K562 (cell line): ENCODE measurements around the gene ATXN3L. TPM values are rescaled to one million over a fixed set of nuclear protein-coding genes. Genes with fewer than 3 reads are reported as not detected.
A peak's percentile ranks its signal among the peaks of the same experiment; 100 is the strongest.

ENCODE experiments used
- DMBX1 ChIP-seq: fragments of 250-450 bp; sonication (Bioruptor Pico); IDR thresholded peaks from 2 replicates; pipeline ENCODE4 v1.8.0; 2022; ENCODE audit warnings: inconsistent platforms, mild to moderate bottlenecking, moderate library complexity, borderline replicate concordance
- EGR1 ChIP-seq: fragments of 450-650 bp; conservative IDR thresholded peaks from 2 replicates; pipeline ENCODE4 v1.6.1; 2017; ENCODE audit warnings: mild to moderate bottlenecking
- MYC ChIP-seq, 2 experiments: fragments of 250-450 bp in 1 of 2; sonication (Bioruptor Pico) in 1 of 2; IDR thresholded peaks; 2 replicates each; pipeline versions ENCODE4 v1.5.1 to v1.6.1; 2012 to 2021; ENCODE audit warnings: low read depth in 2 of 2, borderline replicate concordance in 1 of 2, improper control_type of control experiment in 1 of 2, low read length in 1 of 2, mild to moderate bottlenecking in 1 of 2, moderate library complexity in 1 of 2
- PHF8 ChIP-seq: fragments of 200-600 bp; sonication (generic); IDR thresholded peaks from 2 replicates; pipeline ENCODE4 v1.6.1; 2012; ENCODE audit warnings: mixed run types, mild to moderate bottlenecking, inconsistent platforms, low read length, moderate library complexity, borderline replicate concordance
- POLR2AphosphoS5 ChIP-seq: IDR thresholded peaks from 2 replicates; pipeline ENCODE4 v1.6.1; 2011; ENCODE audit warnings: mild to moderate bottlenecking, low read depth, low read length, moderate library complexity; ENCODE audit not compliant: control insufficient read depth, insufficient read depth
- TAF7 ChIP-seq: fragments of 450-650 bp; IDR thresholded peaks from 2 replicates; pipeline ENCODE4 v1.6.1; 2016; ENCODE audit warnings: missing genetic modification characterization, missing compliant biosample characterization
- ZNF445 ChIP-seq: fragments of 250-450 bp; sonication (Bioruptor Pico); IDR thresholded peaks from 2 replicates; pipeline ENCODE4 v1.4.0; 2020; ENCODE audit warnings: low read depth, mild to moderate bottlenecking, moderate library complexity
- polyA plus RNA-seq, 8 experiments: library from polyadenylated mRNA; depleted of rRNA in 4 of 8; stranded (reverse) in 5 of 8; unstranded in 3 of 8; fragments of >200 nt; fragmentation: Nextera tagmentation in 2 of 8; fragmentation: Illumina TruSeq in 1 of 8; extraction: Ambion mirVana in 2 of 8; extraction: Trizol in 1 of 8; gene quantifications; 2 replicates each; pipeline versions ENCODE4 v1.2.1 to v1.2.3, GENCODE V29; 2011 to 2014; ENCODE audit warnings: inconsistent platforms in 1 of 8, missing spikeins in 1 of 8
- total RNA-seq, 7 experiments: library from RNA; depleted of rRNA in 6 of 7; stranded (reverse); fragments of >200 nt in 6 of 7; fragmentation: Illumina TruSeq in 2 of 7; extraction: Trizol in 2 of 7; gene quantifications; 2 replicates each; pipeline versions ENCODE4 v1.2.1 to v1.2.3, GENCODE V29; 2011 to 2021; ENCODE audit warnings: low replicate concordance in 1 of 7
- TF ChIP-seq, protein P1 (sequence below), 2 experiments: IDR thresholded peaks; 2 replicates each; pipeline ENCODE4 v1.6.1; 2011; ENCODE audit warnings: borderline replicate concordance in 1 of 2, control low read depth in 1 of 2, low read depth in 1 of 2, low read length in 1 of 2, mild to moderate bottlenecking in 1 of 2, mixed read lengths in 1 of 2, moderate library complexity in 1 of 2; ENCODE audit not compliant: insufficient read depth in 1 of 2, insufficient read length in 1 of 2, poor library complexity in 1 of 2, severe bottlenecking in 1 of 2; ENCODE audit errors: extremely low read depth in 1 of 2
- TF ChIP-seq, protein P2 (sequence below), 3 experiments: fragments of 200-800 bp in 1 of 3; sonication (Bioruptor generic) in 1 of 3; sonication (generic) in 1 of 3; formaldehyde crosslinking in 1 of 3; IDR thresholded peaks; 2 replicates each; pipeline versions ENCODE4 v1.6.1 to v1.8.0; 2016 to 2022; ENCODE audit warnings: mild to moderate bottlenecking in 2 of 3, missing compliant biosample characterization in 2 of 3, missing genetic modification characterization in 2 of 3, missing genetic modification reagents in 1 of 3
- TF ChIP-seq, protein P3 (sequence below): fragments of 450-650 bp; IDR thresholded peaks from 2 replicates; pipeline ENCODE4 v1.6.1; 2016; ENCODE audit warnings: low read depth
- TF ChIP-seq, protein P4 (sequence below): fragments of 200-800 bp; sonication (Bioruptor generic); IDR thresholded peaks from 2 replicates; pipeline ENCODE4 v1.6.1; 2017; ENCODE audit warnings: missing genetic modification characterization, missing compliant biosample characterization

ATXN3L gene
- total and polyA plus RNA-seq, 9 of the 15 experiments (the other 6 are each of a cell fraction or from before 2014, with no cell fraction given): 0.04 to 0.31 TPM; not detected in 7

DNA sequence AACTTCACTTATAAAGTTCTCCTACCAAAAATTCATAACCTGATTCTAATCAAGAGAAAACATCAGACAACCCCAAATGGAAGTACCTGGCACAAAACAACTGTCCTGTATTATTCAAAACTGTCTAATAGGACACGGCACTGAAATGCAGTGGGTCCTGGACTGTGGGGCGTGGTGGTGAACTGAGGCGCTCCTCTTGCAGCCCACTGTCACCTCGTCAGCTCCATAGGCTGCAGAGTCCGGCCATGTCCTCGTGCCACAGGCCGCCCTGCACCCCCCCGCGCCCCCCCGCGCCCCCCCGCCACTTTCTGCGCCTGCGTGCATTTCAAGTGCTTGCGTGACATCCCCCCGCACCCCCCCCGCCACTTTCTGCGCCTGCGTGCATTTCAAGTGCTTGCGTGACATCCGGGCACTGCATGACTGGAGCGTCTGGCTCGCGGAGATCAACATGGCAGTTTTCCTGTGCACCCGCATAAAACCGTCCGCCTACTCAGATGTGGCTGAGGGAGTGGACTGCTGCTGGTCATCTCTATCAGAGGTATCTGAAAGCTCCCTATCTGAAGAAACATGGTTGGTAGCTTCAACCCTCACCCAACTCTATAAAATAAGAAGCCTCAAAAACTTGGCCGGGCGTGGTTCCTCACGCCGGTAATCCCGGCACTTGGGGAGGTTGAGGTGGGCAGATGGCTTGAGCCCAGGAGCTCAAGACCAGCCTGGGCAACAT lies 28.8 kb downstream of the ATXN3L start (continued):
- peak; percentile 36; the same call in 1 of the 2 replicates for TF ChIP-seq DMBX1 (CRISPR knock-in tag)
- TF ChIP-seq MYC (IDR thresholded peaks at IDR 0.05; ENCODE audit: low read depth, low read length): peak; percentile 26; the same call in 1 of the 2 replicates
- no peak for TF ChIP-seq MYC (CRISPR knock-in tag; IDR thresholded peaks at IDR 0.05; ENCODE audit: borderline replicate concordance, low read depth)
- TF ChIP-seq PHF8: peak; percentile 37; the same call in 1 of the 2 replicates
- no peak for TF ChIP-seq ZNF445 (CRISPR knock-in tag)
- TF ChIP-seq, protein P1, sequence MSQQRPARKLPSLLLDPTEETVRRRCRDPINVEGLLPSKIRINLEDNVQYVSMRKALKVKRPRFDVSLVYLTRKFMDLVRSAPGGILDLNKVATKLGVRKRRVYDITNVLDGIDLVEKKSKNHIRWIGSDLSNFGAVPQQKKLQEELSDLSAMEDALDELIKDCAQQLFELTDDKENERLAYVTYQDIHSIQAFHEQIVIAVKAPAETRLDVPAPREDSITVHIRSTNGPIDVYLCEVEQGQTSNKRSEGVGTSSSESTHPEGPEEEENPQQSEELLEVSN (IDR thresholded peaks at IDR 0.05; ENCODE audit: borderline replicate concordance in 1 of 2, extremely low read depth in 1 of 2, insufficient read depth in 1 of 2, insufficient read length in 1 of 2, low read depth in 1 of 2, low read length in 1 of 2, poor library complexity in 1 of 2, severe bottlenecking in 1 of 2): peak in 1 of 2 experiments; percentile 55
- TF ChIP-seq, protein P2, sequence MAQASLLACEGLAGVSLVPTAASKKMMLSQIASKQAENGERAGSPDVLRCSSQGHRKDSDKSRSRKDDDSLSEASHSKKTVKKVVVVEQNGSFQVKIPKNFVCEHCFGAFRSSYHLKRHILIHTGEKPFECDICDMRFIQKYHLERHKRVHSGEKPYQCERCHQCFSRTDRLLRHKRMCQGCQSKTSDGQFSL (CRISPR knock-in tag; IDR thresholded peaks at IDR 0.05): peak; percentile 82
- TF ChIP-seq, protein P2 (tag; IDR thresholded peaks at IDR 0.05): peak in 1 of 2 experiments; percentile 84; a peak in 2 of 4 replicates
- TF ChIP-seq, protein P3, sequence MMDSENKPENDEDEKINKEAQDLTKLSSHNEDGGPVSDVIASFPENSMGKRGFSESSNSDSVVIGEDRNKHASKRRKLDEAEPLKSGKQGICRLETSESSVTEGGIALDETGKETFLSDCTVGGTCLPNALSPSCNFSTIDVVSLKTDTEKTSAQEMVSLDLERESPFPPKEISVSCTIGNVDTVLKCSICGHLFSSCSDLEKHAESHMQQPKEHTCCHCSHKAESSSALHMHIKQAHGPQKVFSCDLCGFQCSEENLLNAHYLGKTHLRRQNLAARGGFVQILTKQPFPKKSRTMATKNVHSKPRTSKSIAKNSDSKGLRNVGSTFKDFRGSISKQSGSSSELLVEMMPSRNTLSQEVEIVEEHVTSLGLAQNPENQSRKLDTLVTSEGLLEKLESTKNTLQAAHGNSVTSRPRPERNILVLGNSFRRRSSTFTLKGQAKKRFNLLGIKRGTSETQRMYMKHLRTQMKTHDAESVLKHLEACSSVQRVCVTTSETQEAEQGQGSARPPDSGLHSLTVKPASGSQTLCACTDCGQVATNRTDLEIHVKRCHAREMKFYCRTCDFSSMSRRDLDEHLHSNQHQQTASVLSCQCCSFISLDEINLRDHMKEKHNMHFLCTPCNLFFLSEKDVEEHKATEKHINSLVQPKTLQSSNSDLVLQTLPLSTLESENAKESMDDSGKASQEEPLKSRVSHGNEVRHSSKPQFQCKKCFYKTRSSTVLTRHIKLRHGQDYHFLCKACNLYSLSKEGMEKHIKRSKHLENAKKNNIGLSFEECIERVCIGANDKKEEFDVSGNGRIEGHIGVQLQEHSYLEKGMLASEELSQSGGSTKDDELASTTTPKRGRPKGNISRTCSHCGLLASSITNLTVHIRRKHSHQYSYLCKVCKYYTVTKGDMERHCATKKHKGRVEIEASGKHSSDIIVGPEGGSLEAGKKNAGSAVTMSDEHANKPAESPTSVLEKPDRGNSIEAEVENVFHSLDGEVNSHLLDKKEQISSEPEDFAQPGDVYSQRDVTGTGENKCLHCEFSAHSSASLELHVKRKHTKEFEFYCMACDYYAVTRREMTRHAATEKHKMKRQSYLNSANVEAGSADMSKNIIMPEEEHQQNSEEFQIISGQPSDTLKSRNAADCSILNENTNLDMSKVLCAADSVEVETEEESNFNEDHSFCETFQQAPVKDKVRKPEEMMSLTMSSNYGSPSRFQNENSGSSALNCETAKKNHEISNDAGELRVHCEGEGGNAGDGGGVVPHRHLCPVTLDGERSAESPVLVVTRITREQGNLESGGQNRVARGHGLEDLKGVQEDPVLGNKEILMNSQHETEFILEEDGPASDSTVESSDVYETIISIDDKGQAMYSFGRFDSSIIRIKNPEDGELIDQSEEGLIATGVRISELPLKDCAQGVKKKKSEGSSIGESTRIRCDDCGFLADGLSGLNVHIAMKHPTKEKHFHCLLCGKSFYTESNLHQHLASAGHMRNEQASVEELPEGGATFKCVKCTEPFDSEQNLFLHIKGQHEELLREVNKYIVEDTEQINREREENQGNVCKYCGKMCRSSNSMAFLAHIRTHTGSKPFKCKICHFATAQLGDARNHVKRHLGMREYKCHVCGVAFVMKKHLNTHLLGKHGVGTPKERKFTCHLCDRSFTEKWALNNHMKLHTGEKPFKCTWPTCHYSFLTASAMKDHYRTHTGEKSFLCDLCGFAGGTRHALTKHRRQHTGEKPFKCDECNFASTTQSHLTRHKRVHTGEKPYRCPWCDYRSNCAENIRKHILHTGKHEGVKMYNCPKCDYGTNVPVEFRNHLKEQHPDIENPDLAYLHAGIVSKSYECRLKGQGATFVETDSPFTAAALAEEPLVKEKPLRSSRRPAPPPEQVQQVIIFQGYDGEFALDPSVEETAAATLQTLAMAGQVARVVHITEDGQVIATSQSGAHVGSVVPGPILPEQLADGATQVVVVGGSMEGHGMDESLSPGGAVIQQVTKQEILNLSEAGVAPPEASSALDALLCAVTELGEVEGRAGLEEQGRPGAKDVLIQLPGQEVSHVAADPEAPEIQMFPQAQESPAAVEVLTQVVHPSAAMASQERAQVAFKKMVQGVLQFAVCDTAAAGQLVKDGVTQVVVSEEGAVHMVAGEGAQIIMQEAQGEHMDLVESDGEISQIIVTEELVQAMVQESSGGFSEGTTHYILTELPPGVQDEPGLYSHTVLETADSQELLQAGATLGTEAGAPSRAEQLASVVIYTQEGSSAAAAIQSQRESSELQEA: no peak
- TF ChIP-seq POLR2AphosphoS5: peak; percentile 77
- TF ChIP-seq, protein P4, sequence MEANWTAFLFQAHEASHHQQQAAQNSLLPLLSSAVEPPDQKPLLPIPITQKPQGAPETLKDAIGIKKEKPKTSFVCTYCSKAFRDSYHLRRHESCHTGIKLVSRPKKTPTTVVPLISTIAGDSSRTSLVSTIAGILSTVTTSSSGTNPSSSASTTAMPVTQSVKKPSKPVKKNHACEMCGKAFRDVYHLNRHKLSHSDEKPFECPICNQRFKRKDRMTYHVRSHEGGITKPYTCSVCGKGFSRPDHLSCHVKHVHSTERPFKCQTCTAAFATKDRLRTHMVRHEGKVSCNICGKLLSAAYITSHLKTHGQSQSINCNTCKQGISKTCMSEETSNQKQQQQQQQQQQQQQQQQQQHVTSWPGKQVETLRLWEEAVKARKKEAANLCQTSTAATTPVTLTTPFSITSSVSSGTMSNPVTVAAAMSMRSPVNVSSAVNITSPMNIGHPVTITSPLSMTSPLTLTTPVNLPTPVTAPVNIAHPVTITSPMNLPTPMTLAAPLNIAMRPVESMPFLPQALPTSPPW (CRISPR knock-in tag): peak; percentile 97
- TF ChIP-seq TAF7 (tag): peak; percentile 13; the same call in 1 of the 2 replicates
- TF ChIP-seq EGR1: peak; percentile 44; the same call in 1 of the 2 replicates
